ENCODE measurements around the gene TAS2R60.

DNA sequence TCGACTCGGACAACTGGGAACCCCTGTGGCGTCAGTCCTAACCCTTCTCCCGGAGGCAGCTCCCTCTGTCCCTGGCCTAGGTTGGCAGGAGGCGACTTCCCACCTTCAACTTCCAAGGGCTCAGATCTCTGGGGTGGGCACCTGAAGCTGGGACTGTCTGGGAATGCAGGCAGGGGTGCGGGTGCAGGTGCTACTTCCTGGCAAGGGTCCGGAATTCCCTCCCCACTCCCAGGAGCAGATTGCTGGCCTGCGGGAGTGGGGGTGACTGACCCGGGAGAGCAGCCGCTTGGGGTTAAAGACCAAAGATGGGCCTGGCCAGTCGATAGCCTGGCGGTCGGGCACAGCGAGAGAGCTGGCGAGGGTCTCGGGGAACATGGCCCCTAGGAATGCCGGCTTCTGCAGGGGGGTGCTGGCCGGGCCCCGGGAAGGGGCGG is 35.0 kb upstream of the TAS2R60 start:
- no peak for TF ChIP-seq POLR2AphosphoS5 (IDR thresholded peaks at IDR 0.05; ENCODE audit: low read depth, low read length)
- TF ChIP-seq POLR2A (IDR thresholded peaks at IDR 0.05; ENCODE audit: low read depth, low read length), result no peak
- no peak for TF ChIP-seq TAF1 (IDR thresholded peaks at IDR 0.05; ENCODE audit: low read depth, low read length)
- no peak for TF ChIP-seq POU2F2 (IDR thresholded peaks at IDR 0.05; ENCODE audit: low read depth, low read length)

All from GM12891 (cell line).